ENCODE measurements around the gene TMEM269.
"Not testable (repeated sequence)": the region's sequence is repeated elsewhere in the genome, so short reads cannot be mapped to it uniquely, and the experiment has no call there.

TMEM269 gene

GRCh38 chr1:42748021-42748420 lies 36.8 kb upstream of the TMEM269 start:
- no peak for DNase-seq
- ATAC-seq: peak; percentile 31

- DNase-seq: no peak
- no peak for ATAC-seq
Measured at GRCh38 chr1:42748461-42749410, 36.1 kb upstream of the TMEM269 start.

- no peak for ATAC-seq
- DNase-seq: no peak
Measured at GRCh38 chr1:42750041-42750440, 34.8 kb upstream of the TMEM269 start.

GRCh38 chr1:42751511-42752070 lies 33.2 kb upstream of the TMEM269 start:
- DNase-seq, ATAC-seq: not testable (repeated sequence)

GRCh38 chr1:42752284-42752683 lies 32.5 kb upstream of the TMEM269 start:
- DNase-seq (no peak), ATAC-seq (no peak)

GRCh38 chr1:42753070-42753469 lies 31.7 kb upstream of the TMEM269 start:
- ATAC-seq: no peak
- DNase-seq: no peak

- ATAC-seq: no peak
Measured at GRCh38 chr1:42756956-42757891, 27.6 kb upstream of the TMEM269 start.

GRCh38 chr1:42757892-42758275 lies 26.9 kb upstream of the TMEM269 start:
- DNase-seq: no peak
- ATAC-seq: no peak

More at GRCh38 chr1:42756956-42757891, 27.6 kb upstream of the TMEM269 start:
- no peak for DNase-seq

GRCh38 chr1:42758641-42759040 lies 26.1 kb upstream of the TMEM269 start:
- DNase-seq (no peak), ATAC-seq (no peak)

- ATAC-seq (no peak), DNase-seq (no peak)
Measured at GRCh38 chr1:42759114-42759513, 25.7 kb upstream of the TMEM269 start.

- no peak for ATAC-seq
- DNase-seq: no peak
Measured at GRCh38 chr1:42761567-42761966, 23.2 kb upstream of the TMEM269 start.

- ATAC-seq (no peak), DNase-seq (no peak)
Measured at GRCh38 chr1:42762269-42762668, 22.5 kb upstream of the TMEM269 start.

GRCh38 chr1:42765269-42765668 lies 19.5 kb upstream of the TMEM269 start:
- ATAC-seq: no peak
- no peak for DNase-seq

- ATAC-seq (peak; percentile 10), DNase-seq (peak; percentile 65)
Measured at GRCh38 chr1:42765832-42766740, 18.7 kb upstream of the TMEM269 start.

GRCh38 chr1:42766741-42767509 lies 17.9 kb upstream of the TMEM269 start, which contains the start of the genes C1orf50 and P3H1:
TSS of gene C1orf50 (plus strand) at chr1:42767249. CDS start at chr1:42767312, 63 bp downstream.
TSS of gene P3H1 (minus strand) at chr1:42767028. CDS start at chr1:42766971, 57 bp downstream.
- ATAC-seq (peak; percentile 97), DNase-seq (peak; percentile 99)

- no peak for DNase-seq
- peak; percentile 21 for ATAC-seq
Measured at GRCh38 chr1:42767510-42768000, 17.2 kb upstream of the TMEM269 start.

GRCh38 chr1:42768172-42768571 lies 16.6 kb upstream of the TMEM269 start:
- ATAC-seq: no peak
- no peak for DNase-seq

- ATAC-seq: no peak
- no peak for DNase-seq
Measured at GRCh38 chr1:42769811-42770210, 15.0 kb upstream of the TMEM269 start.

GRCh38 chr1:42773420-42773819 lies 11.4 kb upstream of the TMEM269 start:
- no peak for DNase-seq
- ATAC-seq: no peak

- no peak for DNase-seq
Measured at GRCh38 chr1:42774928-42775526, 9.8 kb upstream of the TMEM269 start.

More at GRCh38 chr1:42774928-42775526, 9.8 kb upstream of the TMEM269 start:
- ATAC-seq: no peak
